Measurements from ENCODE around the gene PDE3A.

PDE3A gene

GRCh38 chr12:20555015-20555414, 186.7 kb downstream of the PDE3A start:
- DNase-seq (ENCODE audit: extremely low read depth, low read depth), result no peak
- no peak for TF ChIP-seq CTCF (IDR thresholded peaks at IDR 0.05; ENCODE audit: low read depth, low read length, missing control alignments)
- H3K4me3 ChIP-seq (replicated peaks; ENCODE audit: low read depth, low read length), result no peak overlapping the region

- no peak for DNase-seq (ENCODE audit: extremely low read depth, low read depth)
- no peak for TF ChIP-seq CTCF (IDR thresholded peaks at IDR 0.05; ENCODE audit: low read depth, low read length, missing control alignments)
- H3K4me3 ChIP-seq (replicated peaks; ENCODE audit: low read depth, low read length), result no peak overlapping the region
Observed at GRCh38 chr12:20555771-20556170, 187.4 kb downstream of the PDE3A start.

- DNase-seq (ENCODE audit: extremely low read depth, low read depth), result no peak
- no peak overlapping the region for H3K4me3 ChIP-seq (replicated peaks; ENCODE audit: low read depth, low read length)
- no peak for TF ChIP-seq CTCF (IDR thresholded peaks at IDR 0.05; ENCODE audit: low read depth, low read length, missing control alignments)
Observed at GRCh38 chr12:20557096-20557495, 188.8 kb downstream of the PDE3A start.

GRCh38 chr12:20560935-20561334, 192.6 kb downstream of the PDE3A start:
- DNase-seq (ENCODE audit: extremely low read depth, low read depth), result no peak
- no peak overlapping the region for H3K4me3 ChIP-seq (replicated peaks; ENCODE audit: low read depth, low read length)
- no peak for TF ChIP-seq CTCF (IDR thresholded peaks at IDR 0.05; ENCODE audit: low read depth, low read length, missing control alignments)

GRCh38 chr12:20561871-20562270, 193.5 kb downstream of the PDE3A start:
- TF ChIP-seq CTCF (IDR thresholded peaks at IDR 0.05; ENCODE audit: low read depth, low read length, missing control alignments), result no peak
- H3K4me3 ChIP-seq (replicated peaks; ENCODE audit: low read depth, low read length), result no peak overlapping the region
- no peak for DNase-seq (ENCODE audit: extremely low read depth, low read depth)

- no peak for DNase-seq (ENCODE audit: extremely low read depth, low read depth)
- no peak for TF ChIP-seq CTCF (IDR thresholded peaks at IDR 0.05; ENCODE audit: low read depth, low read length, missing control alignments)
- H3K4me3 ChIP-seq (replicated peaks; ENCODE audit: low read depth, low read length), result no peak overlapping the region
Observed at GRCh38 chr12:20567413-20567812, 199.1 kb downstream of the PDE3A start.

- TF ChIP-seq CTCF (IDR thresholded peaks at IDR 0.05; ENCODE audit: low read depth, low read length, missing control alignments), result no peak
- DNase-seq (ENCODE audit: extremely low read depth, low read depth), result no peak
- H3K4me3 ChIP-seq (replicated peaks; ENCODE audit: low read depth, low read length), result no peak overlapping the region
Observed at GRCh38 chr12:20572451-20572850, 204.1 kb downstream of the PDE3A start.
